HepG2 (cell line): ENCODE measurements around the gene ITM2B. TPM values are rescaled to one million over a fixed set of nuclear protein-coding genes. Genes with fewer than 3 reads are reported as not detected.
A peak's percentile ranks its signal among the peaks of the same experiment; 100 is the strongest.

Experiments
- GFI1 ChIP-seq: sonication (generic); formaldehyde crosslinking; IDR thresholded peaks from 2 replicates; pipeline ENCODE4 v1.5.0; 2020; ENCODE audit warnings: missing genetic modification reagents, mild to moderate bottlenecking, borderline replicate concordance
- TFDP2 ChIP-seq: sonication (generic); formaldehyde crosslinking; IDR thresholded peaks from 2 replicates; pipeline ENCODE4 v1.4.0; 2020; ENCODE audit warnings: missing genetic modification reagents
- ZFP90 ChIP-seq: sonication (generic); formaldehyde crosslinking; IDR thresholded peaks from 2 replicates; pipeline ENCODE4 v1.8.0; 2022; ENCODE audit warnings: missing genetic modification reagents, mild to moderate bottlenecking, inconsistent platforms, borderline replicate concordance
- ZNF18 ChIP-seq: sonication (generic); formaldehyde crosslinking; IDR thresholded peaks from 2 replicates; pipeline ENCODE4 v1.8.0; 2022; ENCODE audit warnings: mild to moderate bottlenecking, missing genetic modification reagents; ENCODE audit not compliant: insufficient replicate concordance
- ZNF382 ChIP-seq: sonication (generic); formaldehyde crosslinking; IDR thresholded peaks from 2 replicates; pipeline ENCODE4 v1.5.0; 2020; ENCODE audit warnings: missing genetic modification reagents, mild to moderate bottlenecking, borderline replicate concordance
- ZNF407 ChIP-seq: sonication (generic); formaldehyde crosslinking; IDR thresholded peaks from one replicate; pipeline ENCODE4 v1.5.1; 2020; ENCODE audit warnings: mild to moderate bottlenecking, missing genetic modification reagents; ENCODE audit errors: not compliant biosample characterization
- ZNF460 ChIP-seq: sonication (generic); formaldehyde crosslinking; IDR thresholded peaks from 2 replicates; pipeline ENCODE4 v1.5.1; 2020; ENCODE audit warnings: missing genetic modification reagents, mild to moderate bottlenecking, borderline replicate concordance
- ZNF7 ChIP-seq: IDR thresholded peaks from 2 replicates; pipeline ENCODE4 v1.6.1; 2016; ENCODE audit warnings: missing biosample characterization, missing genetic modification reagents
- ZNF704 ChIP-seq: sonication (generic); formaldehyde crosslinking; IDR thresholded peaks from 2 replicates; pipeline ENCODE4 v1.8.1; 2023; ENCODE audit warnings: mild to moderate bottlenecking, inconsistent platforms, moderate library complexity, missing genetic modification reagents, borderline replicate concordance
- ZNF781 ChIP-seq: sonication (generic); formaldehyde crosslinking; IDR thresholded peaks from 2 replicates; pipeline ENCODE4 v1.5.1; 2020; ENCODE audit warnings: borderline replicate concordance, mild to moderate bottlenecking, missing genetic modification reagents; ENCODE audit errors: not compliant biosample characterization
- polyA plus RNA-seq, 8 experiments: library from polyadenylated mRNA; depleted of rRNA in 3 of 8; stranded (reverse) in 7 of 8; unstranded in 1 of 8; fragments of >200 nt; fragmentation: Illumina TruSeq in 4 of 8; extraction: Trizol in 4 of 8; gene quantifications; 2 replicates each; pipeline versions ENCODE4 v1.2.1 to v1.2.3, GENCODE V29; 2011 to 2016; ENCODE audit warnings: low read depth in 4 of 8, missing spikeins in 1 of 8, mixed read lengths in 1 of 8; ENCODE audit not compliant: insufficient read depth in 1 of 8
- total RNA-seq, 5 experiments: library from RNA; depleted of rRNA; stranded (reverse); fragments of >200 nt; fragmentation: Illumina TruSeq; extraction: Trizol; gene quantifications; 2 replicates each; pipeline ENCODE4 v1.2.3, GENCODE V29; 2016; ENCODE audit warnings: low read depth in 1 of 5

ITM2B gene
- total and polyA plus RNA-seq, 2 of the 13 experiments (the other 11 are each of a cell fraction or from before 2014, with no cell fraction given) = 158 to 373 TPM

- TF ChIP-seq ZNF407 = no peak
- no peak for TF ChIP-seq ZNF704 (CRISPR knock-in tag)
- TF ChIP-seq ZNF18 (CRISPR knock-in tag) = no peak
- TF ChIP-seq ZNF382 = no peak
- no peak for TF ChIP-seq ZNF781 (CRISPR knock-in tag)
- TF ChIP-seq TFDP2 (CRISPR knock-in tag) = 0 out of 2 replicates have a peak, but pooled peaks have one; percentile 50
- TF ChIP-seq GFI1 (CRISPR knock-in tag) = peak; percentile 30; the same call in 1 of the 2 replicates
- no peak for TF ChIP-seq ZNF7 (CRISPR knock-in tag)
- no peak for TF ChIP-seq ZNF460 (CRISPR knock-in tag)
- peak; percentile 46; the same call in 1 of the 2 replicates for TF ChIP-seq ZFP90 (CRISPR knock-in tag)
These were observed at the start of gene ITM2B (continued) for GRCh38 chr13:48233046-48233888.
